Measurements from ENCODE around the gene PACRG.

Gene PACRG

GRCh38 chr6:163008626-163009025 lies 280.9 kb downstream of the PACRG start:
- no peak for DNase-seq (ENCODE audit: low read depth in 2 of 2)

- DNase-seq (ENCODE audit: low read depth in 2 of 2): no peak
Observed at GRCh38 chr6:163010145-163010544, 282.4 kb downstream of the PACRG start.

GRCh38 chr6:163014736-163015135 lies 287.0 kb downstream of the PACRG start:
- no peak for DNase-seq (ENCODE audit: low read depth in 2 of 2)

- no peak for DNase-seq (ENCODE audit: low read depth in 2 of 2)
Observed at GRCh38 chr6:163017801-163018200, 290.0 kb downstream of the PACRG start.

GRCh38 chr6:163019926-163020325 lies 292.2 kb downstream of the PACRG start:
- no peak for DNase-seq (ENCODE audit: low read depth in 2 of 2)

- no peak for DNase-seq (ENCODE audit: low read depth in 2 of 2)
Observed at GRCh38 chr6:163021054-163021453, 293.3 kb downstream of the PACRG start.

GRCh38 chr6:163023700-163024099 lies 295.9 kb downstream of the PACRG start:
- no peak for DNase-seq (ENCODE audit: low read depth in 2 of 2)

GRCh38 chr6:163026893-163027292 lies 299.1 kb downstream of the PACRG start:
- no peak for DNase-seq (ENCODE audit: low read depth in 2 of 2)

- no peak for DNase-seq (ENCODE audit: low read depth in 2 of 2)
Observed at GRCh38 chr6:163030980-163031379, 303.2 kb downstream of the PACRG start.

- DNase-seq (ENCODE audit: low read depth in 2 of 2): no peak
Observed at GRCh38 chr6:163031931-163032330, 304.2 kb downstream of the PACRG start.

GRCh38 chr6:163036160-163036645 lies 308.4 kb downstream of the PACRG start:
- DNase-seq (ENCODE audit: low read depth in 2 of 2): no peak

GRCh38 chr6:163038317-163038716 lies 310.5 kb downstream of the PACRG start:
- no peak for DNase-seq (ENCODE audit: low read depth in 2 of 2)

- no peak for DNase-seq (ENCODE audit: low read depth in 2 of 2)
Observed at GRCh38 chr6:163048345-163048744, 320.6 kb downstream of the PACRG start.

GRCh38 chr6:163053667-163054344 lies 326.0 kb downstream of the PACRG start:
- no peak for DNase-seq (ENCODE audit: low read depth in 2 of 2)

GRCh38 chr6:163054641-163055040 lies 326.9 kb downstream of the PACRG start:
- DNase-seq (ENCODE audit: low read depth in 2 of 2): no peak

GRCh38 chr6:163057260-163057659 lies 329.5 kb downstream of the PACRG start:
- no peak for DNase-seq (ENCODE audit: low read depth in 2 of 2)

- no peak for DNase-seq (ENCODE audit: low read depth in 2 of 2)
Observed at GRCh38 chr6:163062790-163063189, 335.0 kb downstream of the PACRG start.

GRCh38 chr6:163063561-163063960 lies 335.8 kb downstream of the PACRG start:
- no peak for DNase-seq (ENCODE audit: low read depth in 2 of 2)

GRCh38 chr6:163064397-163064796 lies 336.6 kb downstream of the PACRG start:
- no peak for DNase-seq (ENCODE audit: low read depth in 2 of 2)

- no peak for DNase-seq (ENCODE audit: low read depth in 2 of 2)
Observed at GRCh38 chr6:163066200-163066599, 338.4 kb downstream of the PACRG start.

- no peak for DNase-seq (ENCODE audit: low read depth in 2 of 2)
Observed at GRCh38 chr6:163077134-163077533, 349.4 kb downstream of the PACRG start.

GRCh38 chr6:163078712-163079111 lies 350.9 kb downstream of the PACRG start:
- no peak for DNase-seq (ENCODE audit: low read depth in 2 of 2)

- DNase-seq (ENCODE audit: low read depth in 2 of 2): no peak
Observed at GRCh38 chr6:163080228-163080627, 352.5 kb downstream of the PACRG start.

GRCh38 chr6:163083141-163083540 lies 355.4 kb downstream of the PACRG start:
- no peak for DNase-seq (ENCODE audit: low read depth in 2 of 2)
